NCI-H187 treated with DMSO at 0.1 percent for 48 hours (cell line): ENCODE measurements around the gene CYP3A5.

Experiments used
- DNase-seq: peaks from one replicate; lab custom pipeline; 2025; lab: John Stamatoyannopoulos, UW

The CYP3A5 gene

GRCh38 chr7:99615989-99616358, 63.8 kb downstream of the CYP3A5 start:
- DNase-seq: no peak

GRCh38 chr7:99614495-99614894, 65.3 kb downstream of the CYP3A5 start:
- DNase-seq: no peak

- no peak for DNase-seq
These were observed 72.2 kb downstream of the CYP3A5 start for GRCh38 chr7:99607548-99607947.

GRCh38 chr7:99606531-99606930, 73.3 kb downstream of the CYP3A5 start:
- no peak for DNase-seq

DNA sequence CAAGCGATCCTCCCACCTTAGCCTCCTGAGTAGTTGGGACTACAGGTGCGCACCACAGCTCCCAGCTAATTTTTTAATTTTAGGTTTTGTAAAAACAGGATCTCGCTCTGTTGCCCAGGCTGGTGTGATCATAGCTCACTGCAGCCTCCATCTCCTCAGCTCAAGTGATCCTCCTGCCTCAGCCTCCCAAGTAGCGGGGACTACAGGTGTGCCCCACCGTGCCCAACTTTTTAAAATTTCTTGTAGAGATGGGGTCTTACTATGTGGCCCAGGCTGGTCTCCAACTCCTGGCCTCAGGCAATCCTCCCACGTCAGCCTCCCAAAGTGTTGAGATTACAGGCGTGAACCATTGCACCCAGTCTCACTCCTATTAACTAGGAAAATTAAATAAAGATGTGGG, 74.3 kb downstream of the CYP3A5 start:
- DNase-seq: no peak

DNA sequence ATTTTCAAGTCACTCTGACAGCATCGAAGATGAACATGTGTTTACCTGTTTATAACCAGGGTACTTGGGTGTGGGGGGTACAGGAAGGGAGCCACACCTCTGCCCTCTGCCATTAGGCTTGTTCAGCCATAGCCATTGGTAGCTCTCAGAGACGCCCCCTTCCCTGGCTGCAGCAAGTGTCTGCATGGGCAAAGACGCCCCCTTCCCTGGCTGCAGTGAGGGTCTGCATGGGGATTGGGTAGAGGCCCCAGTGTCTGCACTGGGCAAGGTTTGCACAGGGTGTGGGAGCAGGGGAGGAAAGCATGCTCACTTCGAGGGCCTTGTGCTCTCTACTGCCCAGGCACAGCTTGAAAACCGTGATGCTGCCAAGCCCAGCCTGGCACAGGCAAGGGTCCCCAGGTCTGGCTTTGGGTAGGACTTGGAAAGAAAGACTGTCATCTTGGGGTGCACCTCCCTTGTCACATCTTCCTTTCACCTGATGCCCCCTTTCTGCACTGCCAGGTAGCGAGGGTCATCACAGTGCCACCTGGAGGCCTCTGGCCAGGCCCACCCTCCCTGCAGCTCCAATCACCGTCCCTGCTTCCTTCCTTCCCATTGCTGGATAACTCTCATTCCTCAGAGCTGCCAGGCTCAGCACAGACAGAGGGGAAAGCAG, 78.0 kb downstream of the CYP3A5 start:
- no peak for DNase-seq

GRCh38 chr7:99599836-99600235, 80.0 kb downstream of the CYP3A5 start:
- DNase-seq: no peak
